Inflammatory macrophage treated with lipopolysaccharide for 4 hours (primary cell): ENCODE measurements around the gene PAGR1.
A peak's percentile ranks its signal among the peaks of the same experiment; 100 is the strongest.
"Not testable (repeated sequence)": the region's sequence is repeated elsewhere in the genome, so short reads cannot be mapped to it uniquely, and the experiment has no call there.

Experiments
- DNase-seq: peaks from one replicate; pipeline ENCODE4 v3.0.0-alpha.2; 2020

PAGR1 gene

DNA sequence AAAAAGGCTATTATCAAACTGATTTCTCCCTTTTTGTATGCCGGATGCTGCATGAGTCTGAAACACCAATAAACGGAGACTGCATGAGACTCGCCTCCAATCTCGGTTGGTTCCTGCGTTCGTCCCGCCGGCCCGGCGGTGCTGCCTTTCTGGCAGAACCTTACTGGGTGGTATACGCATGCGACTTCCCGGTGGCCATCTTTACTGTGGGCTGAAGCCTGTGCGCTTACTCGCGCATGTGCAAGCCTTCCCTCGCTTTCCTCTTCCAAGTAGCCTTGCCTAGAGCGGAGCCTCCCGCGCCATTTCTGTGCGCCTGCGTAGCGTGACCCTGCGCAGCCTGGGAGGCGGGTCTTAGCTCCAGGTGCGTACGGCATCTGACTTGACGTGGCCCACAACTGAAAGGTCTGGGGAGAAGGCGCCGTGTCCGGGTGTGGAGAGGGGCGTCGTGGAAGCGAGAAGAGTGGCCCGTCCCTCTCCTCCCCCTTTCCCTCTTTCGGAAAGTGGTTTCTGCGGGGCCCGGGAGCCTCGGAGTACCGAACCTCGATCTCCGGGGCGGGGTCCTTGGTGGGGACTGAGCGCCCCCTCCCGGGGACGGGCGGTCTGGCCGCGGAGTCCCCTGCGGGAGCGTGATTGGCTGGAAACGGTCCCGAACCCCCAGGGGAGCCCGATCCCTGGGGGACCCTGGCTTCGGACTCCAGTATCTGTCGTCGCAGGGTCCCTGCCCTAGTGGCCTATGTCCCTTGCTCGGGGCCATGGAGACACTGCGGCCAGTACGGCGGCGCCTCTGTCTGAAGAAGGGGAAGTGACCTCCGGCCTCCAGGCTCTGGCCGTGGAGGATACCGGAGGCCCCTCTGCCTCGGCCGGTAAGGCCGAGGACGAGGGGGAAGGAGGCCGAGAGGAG lies at the start of gene PAGR1:
Gene PAGR1 (plus strand): TSS at position 360 of the 901 bp plus-strand sequence. CDS start 374 bp downstream, at position 734.
- DNase-seq = peak; percentile 99

DNA sequence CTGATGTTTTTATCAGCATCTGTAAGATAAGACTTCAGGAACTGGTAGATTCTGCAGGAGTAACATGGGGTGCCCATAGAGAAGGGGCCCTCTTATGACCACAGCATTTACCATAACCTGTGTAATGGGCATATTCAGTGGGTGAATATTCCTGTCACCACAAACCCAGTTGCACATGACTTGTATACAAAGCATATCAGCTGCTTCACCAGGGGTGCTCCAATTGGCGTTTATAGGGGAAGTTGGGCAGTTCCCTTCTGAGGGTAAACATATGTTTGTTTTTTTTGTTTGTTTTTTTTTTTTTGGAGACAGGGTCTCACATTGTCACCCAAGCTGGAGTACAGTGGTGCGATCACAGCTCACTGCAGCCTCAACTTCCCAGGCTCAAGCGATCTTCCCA lies 49.4 kb upstream of the PAGR1 start:
- DNase-seq = peak; percentile 28

GRCh38 chr16:29767062-29767461 lies 48.9 kb upstream of the PAGR1 start:
- DNase-seq = no peak

DNA sequence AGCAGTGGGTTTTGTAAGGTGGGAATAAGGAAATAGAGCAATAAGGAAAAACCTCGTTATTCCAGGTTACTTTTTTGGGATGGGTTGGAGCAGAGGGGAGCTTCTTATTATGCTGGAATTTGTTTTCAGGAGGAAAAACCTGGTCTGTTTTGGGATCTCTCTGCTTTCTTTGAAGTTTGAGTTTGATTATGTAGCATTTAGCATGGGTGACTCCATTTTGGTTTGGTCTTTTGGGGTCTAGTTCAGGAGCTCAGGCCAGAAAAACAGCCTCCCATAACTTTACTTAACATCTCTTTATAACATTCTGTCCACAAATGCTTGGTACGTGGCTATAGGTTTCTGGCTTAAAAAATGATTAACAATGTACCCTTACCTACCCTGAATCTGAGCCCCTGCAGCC lies 46.4 kb upstream of the PAGR1 start:
- no peak for DNase-seq

DNA sequence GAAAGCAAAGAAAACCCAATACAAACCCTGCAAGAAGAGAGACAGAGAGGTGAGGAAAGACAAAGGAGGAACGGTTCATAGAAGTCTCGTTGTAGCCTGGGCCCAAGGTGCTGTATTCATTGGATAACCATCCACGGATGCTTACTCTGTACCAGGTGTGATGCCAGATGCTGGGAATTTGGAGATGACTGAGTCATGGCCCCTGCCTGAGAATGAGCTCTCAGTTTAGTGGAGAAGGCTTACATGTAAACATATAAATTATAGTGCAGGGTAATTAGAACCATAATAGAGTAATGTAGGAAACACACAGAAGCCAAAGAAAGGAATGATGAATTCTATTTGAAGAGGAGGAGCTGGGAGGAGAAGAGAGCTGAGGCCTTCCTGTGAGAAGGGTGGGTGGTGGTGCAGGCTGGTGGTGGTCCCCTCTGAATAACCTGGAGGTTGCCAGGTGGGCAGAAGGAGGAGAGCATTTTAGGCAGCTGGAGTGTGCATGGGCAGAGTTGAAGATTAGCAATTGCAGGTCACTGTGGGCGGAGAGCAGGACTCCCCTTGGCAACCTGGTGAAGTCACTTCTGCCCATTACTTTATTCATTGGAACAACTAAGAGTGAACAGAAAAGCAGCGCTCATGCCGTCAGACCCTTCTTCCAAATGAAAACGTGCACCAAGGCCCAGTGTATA lies 45.6 kb upstream of the PAGR1 start:
- no peak for DNase-seq

DNA sequence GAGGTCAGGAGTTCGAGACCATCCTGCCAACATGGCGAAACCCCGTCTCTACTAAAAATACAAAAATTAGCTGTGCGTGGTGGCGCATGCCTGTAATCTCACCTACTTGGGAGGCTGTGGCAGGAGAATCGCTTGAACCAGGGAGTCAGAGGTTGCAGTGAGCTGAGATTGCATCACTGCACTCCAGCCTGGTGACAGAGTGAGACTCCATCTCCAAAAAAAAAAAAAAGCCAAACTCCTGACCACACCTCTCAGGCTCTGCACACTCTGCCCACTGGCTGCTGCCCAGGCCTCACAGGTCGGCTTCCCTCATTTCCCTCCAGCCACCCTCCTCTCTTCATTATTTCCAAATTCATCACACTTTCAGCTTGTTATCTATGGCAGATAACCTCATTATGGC lies 43.6 kb upstream of the PAGR1 start:
- DNase-seq = not testable (repeated sequence)

DNA sequence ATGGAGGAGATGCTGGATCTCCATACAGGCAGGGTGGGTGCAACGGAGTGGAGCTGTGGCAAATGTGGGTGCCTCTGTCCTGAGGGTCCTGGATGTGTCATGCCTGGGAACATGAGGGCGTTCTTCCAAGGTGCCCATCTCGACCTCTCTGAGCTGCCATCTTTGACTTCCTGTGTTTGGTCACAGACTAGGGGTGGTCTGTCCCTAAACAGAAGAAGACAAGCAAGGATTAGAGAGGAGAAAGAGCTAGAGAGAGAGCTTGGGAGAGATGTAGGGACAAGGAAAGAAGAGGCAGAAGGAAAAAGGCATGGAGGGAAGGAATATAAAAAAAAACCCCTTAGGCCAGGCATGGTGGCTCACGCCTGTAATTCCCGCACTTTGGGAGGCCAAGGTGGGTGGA lies 41.2 kb upstream of the PAGR1 start:
- DNase-seq = no peak

DNA sequence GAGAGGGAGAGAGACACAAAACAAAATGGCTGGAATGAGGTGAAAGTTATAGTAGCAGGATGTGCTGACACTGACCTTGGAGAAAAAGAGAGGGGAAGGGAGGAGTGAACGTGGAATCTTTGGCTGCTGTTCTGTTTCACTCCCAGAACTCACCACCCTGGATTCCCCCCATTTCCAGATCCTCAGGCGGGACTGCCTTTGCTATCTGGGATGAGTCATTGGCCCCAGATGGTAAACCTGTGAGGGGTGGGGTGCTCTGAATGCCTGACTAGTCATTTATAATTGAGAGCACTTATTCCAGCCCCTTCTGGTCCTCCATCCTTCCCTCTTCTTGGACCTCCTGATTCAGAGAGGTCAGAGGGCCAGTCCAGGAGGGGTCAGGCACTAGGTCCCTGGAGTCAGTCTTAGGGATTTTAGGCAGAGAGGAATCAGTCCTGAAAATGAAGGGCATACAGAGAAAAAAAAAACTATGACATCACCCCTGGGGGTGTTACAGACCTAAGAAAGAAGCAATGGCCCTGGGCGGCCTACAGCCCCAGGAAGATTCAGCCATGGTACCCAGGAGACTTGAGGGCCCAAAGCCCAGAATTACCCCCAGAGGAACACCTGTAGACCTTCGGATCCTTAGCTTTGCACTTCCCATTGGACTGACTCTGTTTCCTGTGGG lies 40.1 kb upstream of the PAGR1 start:
- DNase-seq = no peak

GRCh38 chr16:29777576-29778350 lies 38.2 kb upstream of the PAGR1 start, which contains the start of gene ZG16:
Gene ZG16 (plus strand): TSS chr16:29778256. CDS start chr16:29779267, 1,011 bp downstream.
- DNase-seq = no peak

DNA sequence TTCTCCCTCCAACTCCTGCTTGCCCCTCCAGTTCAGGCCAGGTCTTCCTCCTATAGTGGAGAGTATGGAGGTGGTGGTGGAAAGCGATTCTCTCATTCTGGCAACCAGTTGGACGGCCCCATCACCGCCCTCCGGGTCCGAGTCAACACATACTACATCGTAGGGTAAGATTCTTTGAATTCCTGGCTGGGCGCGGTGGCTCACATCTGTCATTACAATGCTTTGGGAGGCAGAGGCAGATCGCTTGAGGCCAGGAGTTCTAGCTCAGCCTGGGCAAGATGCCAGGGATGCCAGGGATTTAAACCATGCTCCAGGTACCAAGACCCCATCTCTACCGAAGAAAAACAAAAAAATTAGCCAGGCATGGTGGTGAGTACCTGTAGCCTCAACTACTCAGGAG lies 36.5 kb upstream of the PAGR1 start:
- DNase-seq = no peak

DNA sequence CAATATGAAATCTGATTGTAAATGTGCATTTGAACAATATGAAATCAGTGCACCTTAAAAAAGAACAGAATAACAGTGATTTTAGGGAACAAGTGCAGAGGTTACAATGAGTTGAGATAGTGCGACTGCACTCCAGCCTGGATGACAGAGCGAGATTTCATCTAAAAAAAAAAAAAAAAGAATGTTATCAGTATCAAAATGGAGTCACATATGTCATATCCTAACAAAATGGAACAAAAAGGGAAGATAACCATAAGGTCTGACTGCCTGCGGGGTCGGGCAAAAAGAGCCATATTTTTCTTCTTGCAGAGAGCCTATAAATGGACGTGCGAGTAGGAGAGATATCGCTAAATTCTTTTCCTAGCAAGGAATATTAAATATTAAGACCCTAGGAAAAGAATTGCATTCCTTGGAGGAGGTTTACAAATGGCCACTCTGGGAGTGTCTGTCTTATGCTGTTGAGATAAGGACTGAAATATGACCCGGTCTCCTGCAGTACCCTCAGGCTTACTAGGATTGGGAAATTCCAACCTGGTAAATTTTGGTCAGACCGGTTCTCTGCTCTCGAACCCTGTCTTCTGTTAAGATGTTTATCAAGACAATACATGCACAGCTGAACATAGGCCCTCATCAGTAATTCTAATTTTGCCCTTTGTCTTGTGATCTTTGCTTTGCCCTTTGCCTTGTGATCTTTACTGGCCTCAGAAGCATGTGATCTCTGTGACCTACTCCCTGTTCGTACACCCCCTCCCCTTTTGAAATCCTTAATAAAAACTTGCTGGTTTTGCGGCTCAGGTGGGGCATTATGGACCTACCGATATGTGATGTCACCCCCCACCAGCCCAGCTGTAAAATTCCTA lies 32.6 kb upstream of the PAGR1 start:
- not testable (repeated sequence) for DNase-seq

DNA sequence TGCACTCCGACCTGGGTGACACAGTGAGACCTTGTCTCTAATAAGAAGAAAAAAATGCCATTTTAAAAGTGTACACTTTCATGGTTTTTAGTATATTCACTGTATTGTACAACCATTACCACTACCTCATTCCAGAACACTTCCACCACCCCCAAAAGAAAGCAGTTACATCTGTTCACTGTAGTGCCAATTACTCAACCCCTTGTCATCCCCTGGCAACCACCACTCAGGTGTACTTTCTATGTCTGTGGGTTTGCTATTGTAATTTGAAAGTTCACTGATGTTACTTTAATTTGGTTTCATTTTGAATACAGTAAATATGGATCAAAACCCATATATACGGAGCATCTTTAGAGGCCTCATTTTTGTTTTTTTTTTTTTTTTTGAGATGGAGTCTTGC lies 31.8 kb upstream of the PAGR1 start:
- no peak for DNase-seq

- peak; percentile 73 for DNase-seq
Observed at GRCh38 chr16:29784901-29785500, 31.0 kb upstream of the PAGR1 start.

- not testable (repeated sequence) for DNase-seq
Observed at GRCh38 chr16:29787155-29787554, 28.8 kb upstream of the PAGR1 start.

- DNase-seq = no peak
Observed at GRCh38 chr16:29789775-29790182, 26.2 kb upstream of the PAGR1 start.

GRCh38 chr16:29790183-29790948 lies 25.6 kb upstream of the PAGR1 start, which contains the start of gene KIF22:
Gene KIF22 (plus strand): TSS chr16:29790751. CDS start chr16:29790760, 9 bp downstream.
- DNase-seq = peak; percentile 100

DNA sequence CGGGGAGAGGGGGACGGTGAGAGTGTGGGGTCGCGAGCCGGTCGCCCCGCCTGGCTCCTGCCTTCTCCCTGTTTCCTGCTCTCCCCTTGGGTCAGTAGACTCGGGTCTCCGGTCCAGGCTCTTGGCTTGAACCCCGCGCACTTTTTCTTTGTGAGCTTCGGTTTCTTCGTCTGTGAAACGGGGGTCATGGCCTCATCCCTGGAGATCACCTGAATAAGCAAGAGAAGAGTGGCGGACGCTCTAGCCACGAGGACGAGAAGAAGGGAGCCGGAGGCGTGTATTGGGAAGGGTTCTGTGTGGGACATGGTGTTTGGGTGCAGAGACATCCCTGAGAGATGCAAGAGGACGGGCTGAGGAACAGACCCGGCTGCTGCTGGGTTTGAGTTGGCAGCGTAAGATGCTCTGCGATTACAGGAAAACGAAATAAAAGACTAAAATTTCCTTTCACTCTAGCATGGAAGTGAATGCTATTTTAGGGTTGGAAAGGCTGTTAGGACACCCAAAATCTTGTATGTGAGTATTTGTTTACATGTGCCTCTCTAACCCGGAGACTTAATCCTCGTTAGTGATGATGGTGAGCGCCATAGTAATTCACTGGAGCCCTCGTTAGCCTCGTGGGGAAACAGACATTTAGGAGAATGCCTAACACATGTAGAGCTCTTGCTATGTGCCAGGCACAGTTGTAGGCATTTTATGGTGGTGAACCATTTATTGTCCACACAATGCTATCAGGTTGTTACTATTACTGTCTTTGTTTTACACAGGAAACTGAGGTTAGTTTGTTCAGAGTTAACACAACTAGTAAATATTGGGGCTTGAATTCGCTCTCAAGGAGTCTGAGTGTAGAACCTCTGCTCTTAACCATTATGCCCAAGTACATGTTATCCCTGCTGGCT lies 24.8 kb upstream of the PAGR1 start:
- DNase-seq = no peak

- no peak for DNase-seq
Observed at GRCh38 chr16:29791845-29792807, 23.8 kb upstream of the PAGR1 start.
